DMS 273 (cell line): Measurements from ENCODE around the gene PRKN.
"Not testable (repeated sequence)": the region's sequence is repeated elsewhere in the genome, so short reads cannot be mapped to it uniquely, and the experiment has no call there.

Experiments used
- DNase-seq: peaks from one replicate; lab custom pipeline; 2025; ENCODE audit not compliant: unreplicated experiment; lab: John Stamatoyannopoulos, UW

The PRKN gene

DNA sequence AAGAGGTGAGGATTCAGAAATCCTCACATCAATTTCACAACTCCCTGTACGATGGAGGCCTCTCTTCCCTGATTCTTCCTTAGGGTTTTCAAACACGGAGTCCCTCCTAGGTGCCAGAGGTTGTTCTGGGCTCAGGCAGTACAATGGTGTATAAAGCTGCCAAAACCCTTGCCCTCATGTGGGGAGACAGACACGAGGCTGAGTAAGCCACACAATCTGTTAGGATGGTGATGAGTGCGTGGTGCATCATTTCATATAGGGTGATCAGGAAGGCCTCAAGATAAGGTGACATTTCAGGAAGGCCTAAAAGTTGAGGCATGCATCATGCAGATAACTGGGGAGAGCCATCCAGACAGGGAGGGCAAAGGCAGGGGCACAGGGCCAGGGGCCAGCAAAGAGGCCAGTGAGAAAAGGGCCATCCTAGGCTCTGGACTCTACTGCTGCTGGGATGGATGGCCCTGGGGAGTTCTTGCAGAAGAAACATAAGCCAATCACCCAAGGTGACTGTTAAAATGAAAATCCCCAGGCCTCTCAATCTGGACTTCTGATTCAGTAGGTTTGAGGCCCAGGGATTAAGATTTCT, 186.5 kb downstream of the PRKN start:
- DNase-seq: no peak

DNA sequence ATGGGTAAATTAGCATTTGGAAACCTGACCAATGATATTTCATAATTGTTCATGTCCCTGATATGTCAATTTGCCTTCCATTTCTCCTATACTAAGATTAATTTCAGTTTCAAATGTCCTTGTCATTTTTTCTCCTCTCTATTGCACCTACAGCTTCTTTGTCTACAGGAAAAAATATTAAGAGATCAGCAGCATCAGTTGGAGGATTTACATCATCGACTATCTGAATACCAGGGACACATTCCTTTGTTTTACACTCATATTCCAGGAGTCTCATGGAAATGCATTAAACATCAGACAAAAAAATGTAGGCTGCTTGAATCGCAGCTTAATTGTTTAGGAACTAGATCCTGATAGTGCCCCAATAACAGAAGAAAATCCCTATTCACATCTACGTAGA, 188.2 kb downstream of the PRKN start:
- no peak for DNase-seq

DNA sequence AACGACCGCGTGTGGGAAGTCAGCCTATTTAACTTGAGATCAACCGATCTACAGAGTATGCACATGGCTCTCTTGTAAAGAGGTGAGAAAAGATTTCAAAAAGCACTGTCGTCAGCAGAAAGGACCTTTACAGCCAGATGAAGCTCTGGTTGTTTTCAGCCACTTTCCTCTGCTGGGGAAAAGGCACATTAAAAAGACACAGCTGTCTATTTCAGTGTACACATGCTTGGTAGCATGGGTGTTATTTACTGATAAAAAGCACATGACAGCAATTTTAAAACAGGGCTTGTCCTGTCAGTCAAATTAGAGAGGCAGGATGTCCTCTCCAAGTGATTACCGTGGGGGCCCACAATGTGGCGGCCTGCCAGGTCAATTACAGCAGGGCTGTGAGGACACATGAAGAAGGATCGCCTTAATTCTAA, 188.9 kb downstream of the PRKN start:
- peak; percentile 40 for DNase-seq

DNA sequence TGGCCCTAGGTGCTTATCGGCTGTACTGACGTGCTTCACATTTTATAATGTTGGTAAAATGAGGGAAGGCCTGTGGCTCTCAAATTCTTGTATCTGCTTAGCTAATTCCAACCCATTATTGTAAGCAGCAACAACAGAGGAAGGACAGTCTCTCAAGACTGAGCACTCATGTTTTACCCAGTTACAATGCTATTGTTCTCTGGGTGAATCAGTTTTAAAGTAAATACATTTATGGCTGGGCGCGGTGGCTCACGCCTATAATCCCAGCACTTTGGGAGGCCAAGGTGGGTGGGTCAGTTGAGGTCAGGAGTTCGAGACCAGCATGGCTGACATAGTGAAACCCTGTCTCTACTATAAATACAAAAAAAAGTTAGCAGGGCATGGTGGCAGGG, 194.6 kb downstream of the PRKN start:
- DNase-seq: no peak

DNA sequence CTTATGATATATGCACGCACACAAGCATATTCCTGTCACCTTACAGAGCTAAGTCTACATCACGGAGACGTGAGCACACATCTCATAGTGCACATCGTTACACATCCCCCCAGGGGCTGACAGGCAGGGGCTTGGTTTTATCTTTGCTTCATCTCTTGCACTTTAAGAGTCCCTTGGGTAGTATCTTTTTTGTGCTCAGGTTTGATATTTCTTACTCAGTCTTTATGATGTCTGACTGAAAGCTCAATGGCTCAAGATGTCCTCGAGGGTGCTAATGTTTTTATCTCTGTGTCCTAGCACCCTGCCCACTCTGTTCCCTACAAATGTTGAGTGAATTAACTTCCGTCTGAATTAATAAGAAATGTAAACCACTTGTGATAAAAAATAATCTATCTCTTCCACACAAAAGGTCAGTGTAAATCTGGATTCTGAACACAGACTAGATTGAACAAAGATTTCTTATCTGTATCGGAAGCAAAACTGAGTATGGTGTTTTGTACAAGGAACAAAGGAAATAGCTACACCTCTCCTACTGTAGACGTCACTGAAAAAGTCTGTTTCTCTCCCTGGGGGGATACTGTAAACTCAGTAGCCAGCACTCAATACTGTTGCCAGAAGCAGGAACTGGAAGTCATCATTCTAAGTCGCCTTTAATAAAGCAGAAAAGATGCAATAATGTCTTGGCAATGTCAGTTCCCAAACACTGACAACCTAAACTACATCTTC, 195.1 kb downstream of the PRKN start:
- no peak for DNase-seq

DNA sequence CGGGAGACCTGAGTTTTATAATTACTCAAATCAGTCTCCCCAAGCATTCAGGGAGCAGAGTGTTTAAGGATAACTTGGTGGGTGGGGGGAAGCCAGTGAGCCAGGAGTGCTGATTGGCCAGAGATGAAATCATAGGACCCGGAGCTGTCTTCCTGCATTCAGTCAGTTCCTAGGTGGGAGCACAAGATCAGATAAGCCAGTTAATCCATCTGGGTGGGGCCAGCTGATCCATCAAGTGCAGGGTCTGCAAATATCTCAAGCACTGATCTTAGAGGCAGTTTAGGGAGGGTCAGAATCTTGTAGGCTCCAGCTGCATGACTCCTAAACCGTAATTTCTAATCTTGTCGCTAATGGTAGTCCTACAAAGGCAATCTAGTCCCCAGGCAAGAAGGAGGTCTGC, 196.2 kb downstream of the PRKN start:
- not testable (repeated sequence) for DNase-seq

DNA sequence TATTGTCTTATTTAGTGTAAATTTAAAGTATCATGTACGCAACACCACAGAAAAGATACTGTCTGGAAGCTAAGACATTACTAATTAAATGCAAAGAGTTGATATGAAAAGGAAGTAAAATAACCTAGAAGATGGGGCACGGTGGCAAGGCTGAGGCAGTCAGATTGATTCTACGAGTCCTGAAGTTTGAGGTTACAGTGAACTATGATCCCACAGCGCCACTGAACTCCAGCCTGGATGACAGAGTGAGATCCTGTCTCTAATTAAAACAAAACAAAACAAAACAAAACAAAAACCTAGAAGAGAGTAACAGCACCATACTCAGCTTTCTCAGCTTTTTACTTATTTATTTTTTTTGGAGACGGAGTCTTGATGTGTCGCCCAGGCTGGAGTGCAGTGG, 199.0 kb downstream of the PRKN start:
- DNase-seq: no peak

DNA sequence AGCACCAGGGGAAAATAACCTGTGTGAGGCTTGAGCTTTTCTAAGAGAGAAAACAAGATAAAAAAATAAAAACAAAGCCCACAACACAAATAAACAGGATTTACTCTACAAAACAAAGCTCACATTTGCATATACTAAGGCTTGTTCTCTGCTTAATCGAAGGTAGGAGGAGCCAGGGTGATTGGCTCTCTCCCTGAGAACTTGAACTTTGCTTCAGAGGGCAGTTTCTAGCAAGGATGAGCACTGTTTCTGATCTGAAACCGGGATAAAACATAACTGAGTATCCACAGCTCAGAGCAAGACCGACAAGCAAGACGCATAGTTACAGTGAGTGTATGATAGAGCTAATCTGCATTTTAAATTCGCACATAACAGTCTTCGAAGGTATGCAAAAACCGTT, 200.6 kb downstream of the PRKN start:
- DNase-seq: no peak

DNA sequence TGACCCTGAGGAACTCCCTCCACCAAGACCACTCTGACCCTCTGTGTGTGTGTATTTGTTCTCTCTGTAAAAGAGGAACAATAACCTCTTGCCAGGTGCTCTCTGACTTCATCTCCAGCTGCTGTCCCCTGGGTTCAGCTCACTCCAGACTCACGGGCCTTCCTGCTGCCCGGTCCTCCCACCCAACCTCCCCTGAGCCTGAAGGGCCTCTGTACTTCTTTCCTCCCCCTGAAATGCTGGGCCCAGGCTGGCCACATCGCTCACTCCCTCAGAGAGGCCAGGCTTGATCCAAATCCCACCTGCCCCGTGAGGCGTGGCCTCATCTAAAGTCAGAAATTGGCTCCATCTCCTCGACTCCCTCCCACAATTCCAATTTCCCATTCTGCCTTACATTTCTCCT, 202.4 kb downstream of the PRKN start:
- no peak for DNase-seq

DNA sequence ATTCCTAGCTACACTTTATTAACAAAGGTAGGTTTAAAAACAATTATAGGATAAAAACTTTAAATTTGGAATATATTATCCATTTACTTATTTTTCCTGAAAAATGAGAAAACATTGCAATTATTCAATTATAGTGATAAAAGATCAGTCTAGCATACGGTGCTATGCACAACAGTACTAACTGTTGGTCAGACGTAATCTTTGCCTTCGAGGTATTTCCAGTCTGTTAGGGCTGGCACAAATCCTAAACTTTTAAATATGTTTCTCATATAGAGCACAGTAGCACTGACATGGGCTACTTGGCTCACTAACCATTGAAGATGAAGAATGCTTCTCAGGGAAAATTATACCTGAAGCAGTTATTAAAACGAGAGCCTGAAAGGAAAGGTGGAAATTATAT, 214.8 kb downstream of the PRKN start:
- DNase-seq: no peak

DNA sequence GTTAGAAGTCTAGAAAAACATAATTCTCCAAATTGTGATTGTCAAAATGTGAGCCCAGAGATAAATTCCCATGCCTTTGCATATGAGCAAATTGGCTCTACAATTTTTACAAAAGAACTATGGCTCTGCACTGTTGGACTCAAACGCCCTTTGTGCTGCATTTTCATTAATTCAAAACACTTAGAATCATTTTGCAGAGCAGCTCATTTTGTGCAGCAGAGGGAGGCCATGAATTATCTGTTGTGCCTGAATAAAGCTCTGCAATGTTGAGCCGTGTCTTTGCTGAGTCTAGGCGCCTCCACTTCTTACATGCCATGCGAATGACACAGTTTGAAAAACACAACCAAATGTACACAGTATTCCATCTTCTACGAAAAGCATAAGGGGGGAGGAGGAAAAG, 230.2 kb downstream of the PRKN start:
- no peak for DNase-seq

DNA sequence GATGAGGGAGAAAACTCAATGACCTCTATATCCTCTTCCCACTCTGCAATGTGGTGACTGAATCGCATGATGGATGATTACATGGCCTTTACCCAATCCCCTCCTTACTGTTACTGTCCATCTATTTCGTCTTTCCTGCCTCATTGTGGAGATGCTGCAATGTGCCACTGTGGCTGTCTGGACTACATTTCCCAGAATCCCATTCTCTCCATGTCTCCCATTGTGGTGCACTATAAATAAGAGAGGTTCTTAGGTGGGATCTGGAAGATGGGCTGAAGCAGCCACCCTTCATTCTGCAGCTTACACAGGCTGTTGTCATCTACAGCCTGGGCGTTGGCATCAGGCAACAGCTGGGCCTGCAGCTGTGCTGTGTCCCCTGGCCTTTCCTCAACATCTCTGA, 233.6 kb downstream of the PRKN start:
- DNase-seq: peak; percentile 17

DNA sequence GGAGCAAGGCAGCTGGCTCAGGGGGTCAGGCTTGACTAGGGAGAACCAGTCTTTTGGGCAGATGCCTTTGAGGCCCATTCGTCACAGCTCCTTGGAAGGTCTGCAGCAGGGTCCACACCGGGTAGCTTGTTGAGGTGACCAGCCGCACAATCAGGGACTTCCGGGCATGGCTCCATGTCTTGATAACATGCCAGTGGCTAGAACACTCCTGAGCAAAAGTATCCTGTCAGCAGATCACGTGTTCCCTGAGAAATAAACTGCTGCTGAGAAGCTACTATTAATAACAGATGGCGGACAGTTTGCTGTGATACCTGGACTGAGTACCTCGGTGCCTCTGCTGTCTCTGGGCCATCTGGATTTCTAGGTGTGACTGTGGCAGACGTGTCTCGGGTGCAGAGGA, 235.9 kb downstream of the PRKN start:
- no peak for DNase-seq

DNA sequence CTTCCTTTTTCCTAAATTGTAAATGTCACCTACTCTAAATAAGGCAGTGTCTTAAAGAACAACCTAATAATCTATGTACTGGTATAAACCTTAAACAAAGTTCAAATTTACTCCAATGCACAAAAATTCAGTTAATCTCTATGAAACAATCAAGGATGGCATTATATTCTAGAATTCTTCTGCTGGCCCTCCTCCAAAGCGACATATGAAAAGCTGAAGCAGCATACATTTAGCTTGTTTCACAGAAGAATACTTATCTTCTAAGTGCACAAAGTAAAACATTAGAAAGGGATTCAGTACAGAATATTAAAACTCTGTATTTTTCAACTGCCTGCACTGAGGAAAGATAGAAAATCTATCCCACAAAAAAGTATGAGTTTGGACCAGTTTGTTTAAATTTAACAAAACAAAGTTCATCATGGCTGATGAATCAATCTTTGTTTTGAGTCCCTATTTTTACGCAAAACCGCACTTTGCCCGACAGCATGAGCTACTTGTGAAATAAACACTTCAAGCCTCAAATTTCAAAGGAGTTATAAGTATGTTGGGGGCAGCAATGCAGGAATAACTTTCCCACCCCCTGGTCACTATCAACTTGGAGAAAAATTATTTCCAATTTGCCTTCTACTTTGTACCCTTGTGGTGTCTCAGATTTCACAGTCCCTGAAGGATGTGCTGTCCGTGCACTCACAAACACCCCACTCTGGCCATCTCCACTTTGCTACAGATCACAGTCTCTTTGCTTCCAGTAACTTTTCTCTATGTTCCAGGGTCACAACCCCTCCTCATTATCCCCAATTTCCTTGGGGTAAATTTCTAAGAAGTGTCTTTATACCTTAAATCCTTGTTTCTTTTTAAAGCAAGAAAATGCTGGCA, 238.2 kb downstream of the PRKN start:
- DNase-seq: no peak

DNA sequence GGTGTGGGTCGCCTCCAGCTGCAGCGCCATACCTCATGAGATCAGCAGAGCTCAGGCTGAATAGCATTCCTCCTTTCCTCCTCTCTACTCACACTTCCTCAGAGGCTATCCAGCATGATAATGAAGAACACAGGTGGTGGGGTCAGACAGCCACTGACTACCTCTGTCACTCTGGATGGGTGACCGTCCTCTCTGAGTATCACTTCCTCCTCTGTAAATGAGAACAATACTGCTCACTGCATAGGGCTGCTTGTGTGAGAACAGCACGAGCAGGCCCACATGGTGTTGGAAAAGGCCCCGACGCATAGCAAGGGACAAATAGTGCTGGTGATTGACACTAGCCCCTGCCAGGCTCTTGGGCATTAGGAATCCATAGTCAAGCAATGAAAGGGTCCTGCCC, 239.1 kb downstream of the PRKN start:
- no peak for DNase-seq

DNA sequence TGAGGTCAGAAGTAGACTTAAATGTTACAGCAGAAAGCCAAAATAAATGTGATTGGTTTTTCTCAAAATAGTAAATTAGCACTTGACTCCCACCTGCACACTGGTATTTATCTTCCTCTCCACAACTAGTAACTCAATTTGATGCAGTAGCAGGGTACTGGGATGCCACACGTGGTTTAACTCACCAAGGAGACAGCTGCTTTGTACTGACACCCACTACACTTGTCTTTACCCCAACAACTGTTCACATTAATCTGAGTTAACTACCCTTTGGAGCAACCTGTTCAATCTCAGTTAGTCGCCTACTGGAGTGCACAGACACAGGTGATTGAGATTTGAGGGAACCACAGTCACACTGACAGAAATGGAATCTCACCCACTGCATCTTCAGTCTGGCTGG, 242.1 kb downstream of the PRKN start:
- DNase-seq: peak; percentile 48

DNA sequence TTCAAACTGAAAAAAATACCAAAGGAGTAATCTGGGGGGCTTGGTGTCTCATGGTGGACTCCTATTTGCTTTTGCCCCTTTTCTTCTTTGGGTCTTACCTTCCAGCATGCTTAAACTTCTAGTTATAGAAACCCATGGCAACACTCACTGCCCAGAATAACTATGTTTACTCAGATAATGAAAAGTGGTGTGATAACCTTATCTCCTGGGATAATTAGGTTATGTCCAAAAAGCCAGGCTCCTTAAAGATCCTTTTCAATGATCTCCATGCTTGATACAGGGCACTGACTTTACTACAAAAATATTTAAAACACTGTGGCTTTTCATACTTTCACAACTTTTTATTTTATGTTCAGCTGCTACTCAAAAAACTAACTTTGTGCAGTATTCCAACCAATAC, 245.6 kb downstream of the PRKN start:
- DNase-seq: no peak

DNA sequence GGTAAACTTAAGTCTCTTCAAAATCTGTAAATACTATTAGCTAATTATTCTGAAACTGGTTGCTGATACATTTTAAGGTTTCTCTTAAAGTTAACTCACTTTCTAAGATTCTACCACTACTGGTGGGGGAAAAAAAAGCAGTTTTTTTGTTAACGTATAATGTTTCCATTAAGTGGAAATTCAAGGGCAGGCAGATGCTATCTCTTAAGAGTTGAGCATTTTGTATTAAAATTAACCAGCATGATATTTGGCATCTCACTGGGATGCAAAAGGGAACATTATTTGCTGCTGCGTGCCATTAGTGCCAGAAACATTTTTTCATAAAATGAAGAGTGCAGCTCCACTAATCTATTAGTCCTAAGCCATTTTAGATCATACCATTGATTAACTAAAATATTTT, 246.2 kb downstream of the PRKN start:
- DNase-seq: no peak

DNA sequence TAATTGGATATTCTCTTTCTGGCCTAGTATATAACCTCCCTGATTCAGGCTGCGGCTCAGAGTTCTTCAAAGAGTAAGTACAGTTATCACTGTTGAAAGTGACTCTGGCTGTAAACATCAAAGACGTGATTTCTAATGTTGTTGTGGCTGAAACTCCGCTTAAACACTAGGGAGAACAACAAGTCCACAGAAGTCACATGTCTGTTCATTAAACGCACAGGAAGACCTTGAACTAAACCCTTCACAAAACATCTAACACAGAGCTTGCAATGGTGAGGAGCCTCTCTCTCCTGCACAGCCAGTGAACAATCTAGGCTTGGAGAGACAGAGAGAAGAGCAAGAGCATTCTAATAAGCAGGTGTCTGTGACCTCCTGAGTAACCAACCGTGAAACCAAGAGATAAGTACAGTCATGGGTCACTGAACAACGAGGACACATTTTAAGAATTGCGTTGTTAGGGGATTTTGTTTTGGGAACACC, 249.3 kb downstream of the PRKN start:
- DNase-seq: no peak

DNA sequence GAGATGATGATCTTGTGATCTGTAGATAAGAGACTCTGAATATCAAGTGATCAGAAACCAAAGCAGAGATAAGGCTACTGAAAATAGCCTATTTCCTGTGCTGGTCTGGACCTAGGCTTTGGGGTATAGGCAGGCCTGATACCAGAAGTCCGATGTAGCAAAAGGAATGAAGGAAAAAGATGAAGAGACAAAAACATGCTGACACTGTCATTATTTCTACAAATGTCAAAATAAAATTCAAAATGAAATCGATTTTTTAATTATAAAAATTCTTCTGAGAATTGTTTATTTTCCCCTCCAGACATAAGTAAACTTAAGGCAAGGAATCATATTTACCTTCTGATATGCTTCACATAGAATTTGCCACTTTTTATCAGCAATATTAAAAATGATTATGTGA, 252.8 kb downstream of the PRKN start:
- no peak for DNase-seq

DNA sequence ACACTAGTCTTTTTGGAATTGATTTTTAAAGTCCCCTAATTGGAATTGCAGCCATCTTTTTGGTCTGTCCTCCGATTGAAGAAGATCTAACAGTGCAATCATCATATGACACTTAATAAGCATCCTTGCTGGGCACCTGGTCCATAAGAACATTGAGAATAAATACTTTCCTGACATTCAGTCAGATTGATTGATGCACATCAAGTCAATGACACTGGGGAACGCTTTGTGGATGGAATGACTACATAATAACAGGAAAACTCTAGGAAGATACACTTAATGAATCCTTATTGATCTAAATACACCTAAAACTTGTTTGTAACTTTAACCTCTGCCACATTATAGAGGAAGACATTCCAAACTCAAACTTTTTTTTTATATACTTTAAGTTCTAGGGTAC, 255.7 kb downstream of the PRKN start:
- DNase-seq: no peak

DNA sequence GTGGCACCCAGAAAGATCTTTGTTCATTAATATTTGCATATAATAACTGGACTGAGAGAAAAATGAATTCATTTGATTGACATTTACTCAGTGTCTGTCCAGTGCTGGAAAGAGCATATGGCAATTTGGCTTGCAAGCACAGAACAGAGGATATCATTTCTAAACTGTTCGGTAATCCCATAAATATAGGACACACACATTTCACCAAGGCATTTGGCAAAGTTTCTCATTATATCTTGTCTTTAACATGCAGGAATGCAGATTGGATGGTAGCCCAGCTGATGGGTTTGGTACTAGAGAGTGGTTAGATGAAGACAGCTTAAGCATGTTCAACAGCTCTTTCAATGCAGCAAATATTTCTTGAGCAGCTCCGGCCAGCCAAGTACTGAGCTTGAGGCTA, 259.2 kb downstream of the PRKN start:
- DNase-seq: no peak
